Neural progenitor cell (in vitro differentiated cells): ENCODE results near the gene TMEM170A. TPM values are rescaled to one million over a fixed set of nuclear protein-coding genes. Genes with fewer than 3 reads are reported as not detected.

ENCODE experiments used
- DNase-seq: peaks from one replicate; pipeline ENCODE4 v3.0.0-alpha.2; 2016; ENCODE audit warnings: low spot score
- H2AFZ ChIP-seq: fragments of 200-600 bp; sonication (generic); replicated peaks from 2 replicates; pipeline ENCODE4 v1.6.1; 2016; ENCODE audit warnings: antibody characterized with exemption
- H3F3A ChIP-seq: fragments of 200-600 bp; sonication (generic); 2 replicates; pipeline ENCODE4 v1.6.1; 2016; ENCODE audit warnings: antibody characterized with exemption, low read depth
- H3K27ac ChIP-seq: fragments of 200-600 bp; sonication (generic); 2 replicates; pipeline ENCODE4 v1.5.1; 2016; ENCODE audit warnings: mild to moderate bottlenecking
- H3K27me3 ChIP-seq: fragments of 200-600 bp; sonication (generic); 2 replicates; pipeline ENCODE4 v1.6.1; 2016; ENCODE audit warnings: mild to moderate bottlenecking, moderate library complexity
- H3K36me3 ChIP-seq: fragments of 200-600 bp; sonication (generic); 2 replicates; pipeline ENCODE4 v1.5.1; 2016
- H3K4me1 ChIP-seq: fragments of 200-600 bp; sonication (generic); 2 replicates; pipeline ENCODE4 v1.6.1; 2016; ENCODE audit warnings: mixed run types
- H3K4me2 ChIP-seq: fragments of 200-600 bp; sonication (generic); 2 replicates; pipeline ENCODE4 v1.6.1; 2016
- H3K4me3 ChIP-seq: fragments of 200-600 bp; sonication (generic); 2 replicates; pipeline ENCODE4 v1.5.1; 2016
- H3K79me2 ChIP-seq: fragments of 200-600 bp; sonication (generic); 2 replicates; pipeline ENCODE4 v1.6.1; 2016; ENCODE audit warnings: low read depth
- H3K9ac ChIP-seq: fragments of 200-600 bp; sonication (generic); 2 replicates; pipeline ENCODE4 v1.6.1; 2016
- H3K9me3 ChIP-seq: fragments of 200-600 bp; sonication (generic); 2 replicates; pipeline ENCODE4 v1.5.1; 2016; ENCODE audit warnings: low read depth
- H4K20me1 ChIP-seq: fragments of 200-600 bp; sonication (generic); 2 replicates; pipeline ENCODE4 v1.6.1; 2016; ENCODE audit warnings: low read depth
- H3K27ac Mint-ChIP-seq: 3 replicates; pipeline ENCODE4 v1.8.0; 2021; ENCODE audit warnings: mixed read lengths
- H3K27me3 Mint-ChIP-seq: 2 replicates; pipeline ENCODE4 v1.8.0; 2022; ENCODE audit warnings: low read depth, mild to moderate bottlenecking, inconsistent platforms, moderate library complexity, mixed read lengths; ENCODE audit not compliant: insufficient read depth
- H3K36me3 Mint-ChIP-seq: 3 replicates; pipeline ENCODE4 v1.8.0; 2021; ENCODE audit warnings: mixed read lengths
- H3K4me1 Mint-ChIP-seq: 3 replicates; pipeline ENCODE4 v1.8.0; 2021; ENCODE audit warnings: mixed read lengths
- H3K4me3 Mint-ChIP-seq: 3 replicates; pipeline ENCODE4 v1.8.0; 2021; ENCODE audit warnings: mild to moderate bottlenecking, moderate library complexity, mixed read lengths
- H3K9me3 Mint-ChIP-seq: 3 replicates; pipeline ENCODE4 v1.8.0; 2020; ENCODE audit warnings: mixed read lengths
- CTCF ChIP-seq: fragments of 200-600 bp; sonication (generic); IDR thresholded peaks from 2 replicates; pipeline ENCODE4 v1.5.1; 2017; ENCODE audit warnings: antibody characterized with exemption, mild to moderate bottlenecking
- EZH2 ChIP-seq: fragments of 200-600 bp; sonication (generic); IDR thresholded peaks from 2 replicates; pipeline ENCODE4 v1.6.1; 2017; ENCODE audit warnings: antibody characterized with exemption, mild to moderate bottlenecking, moderate library complexity
- EZH2phosphoT487 ChIP-seq: fragments of 200-600 bp; sonication (generic); IDR thresholded peaks from 2 replicates; pipeline ENCODE4 v1.6.1; 2017; ENCODE audit warnings: antibody characterized with exemption
- total RNA-seq: library from RNA; depleted of rRNA; stranded (reverse); fragments of >200 nt; gene quantifications from 2 replicates; pipeline ENCODE4 v1.2.3, GENCODE V29; 2015; ENCODE audit warnings: low replicate concordance

The TMEM170A gene
- total RNA-seq, 1 donor from 2014 or later: 77.0 TPM

GRCh38 chr16:75462806-75463205 is 1.7 kb downstream of the TMEM170A start:
- Mint-ChIP-seq H3K4me1 (peaks cover 36% of the 10 kb centered on the region), H3K4me3 (peak overlapping the region; percentile 99), H3K36me3 (peaks cover 22% of the 10 kb centered on the region), H3K9me3 (peaks cover 2% of the 10 kb centered on the region), H3K27me3 (peaks cover 6% of the 10 kb centered on the region), H3K27ac (peak overlapping the region; percentile 30)
- H3K27ac ChIP-seq: no peak overlapping the region
- peaks cover 26% of the 10 kb centered on the region for H3K4me1 ChIP-seq
- H3K9me3 ChIP-seq: no peaks in the 10 kb centered on the region
- TF ChIP-seq EZH2: no peak
- DNase-seq: no peak
- H3K9ac ChIP-seq: no peak overlapping the region
- peak overlapping the region; percentile 78 for H3K4me2 ChIP-seq
- H3K27me3 ChIP-seq: no peaks in the 10 kb centered on the region
- H3K79me2 ChIP-seq: peaks cover 61% of the 10 kb centered on the region
- no peaks in the 10 kb centered on the region for H3K36me3 ChIP-seq
- H3F3A ChIP-seq: peaks cover 2% of the 10 kb centered on the region
- H3K4me3 ChIP-seq: peak overlapping the region; percentile 21
- H2AFZ ChIP-seq: no peak overlapping the region
- peaks cover 57% of the 10 kb centered on the region for H4K20me1 ChIP-seq

GRCh38 chr16:75461575-75461974 is 2.9 kb downstream of the TMEM170A start:
- Histone ChIP-seq H3K36me3 (no peaks in the 10 kb centered on the region), H3K27ac (no peak overlapping the region), H3K4me1 (peaks cover 38% of the 10 kb centered on the region), H3F3A (peaks cover 11% of the 10 kb centered on the region), H3K27me3 (no peaks in the 10 kb centered on the region), H4K20me1 (peaks cover 70% of the 10 kb centered on the region), H3K4me2 (no peak overlapping the region), H3K9me3 (no peaks in the 10 kb centered on the region), H3K4me3 (no peak overlapping the region), H3K9ac (no peak overlapping the region), H3K79me2 (peaks cover 74% of the 10 kb centered on the region), H2AFZ (no peak overlapping the region)
- TF ChIP-seq EZH2phosphoT487 (no peak), CTCF (no peak), EZH2 (no peak)
- H3K36me3 Mint-ChIP-seq: peaks cover 22% of the 10 kb centered on the region
- no peak overlapping the region for H3K27ac Mint-ChIP-seq
- H3K4me3 Mint-ChIP-seq: no peak overlapping the region
- DNase-seq: no peak
- peaks cover 2% of the 10 kb centered on the region for H3K9me3 Mint-ChIP-seq
- H3K4me1 Mint-ChIP-seq: peaks cover 47% of the 10 kb centered on the region
- H3K27me3 Mint-ChIP-seq: peaks cover 6% of the 10 kb centered on the region

GRCh38 chr16:75460446-75460845 is 4.0 kb downstream of the TMEM170A start:
- no peak overlapping the region for H2AFZ ChIP-seq
- TF ChIP-seq EZH2phosphoT487 (no peak), EZH2 (no peak), CTCF (no peak)
- no peak overlapping the region for H3K27ac Mint-ChIP-seq
- H3K36me3 Mint-ChIP-seq: peaks cover 22% of the 10 kb centered on the region
- peak overlapping the region; percentile 6 for H3K4me3 ChIP-seq
- peaks cover 2% of the 10 kb centered on the region for H3K9me3 Mint-ChIP-seq
- no peak overlapping the region for H3K27ac ChIP-seq
- H3K27me3 Mint-ChIP-seq: peaks cover 6% of the 10 kb centered on the region
- H3K4me3 Mint-ChIP-seq: peak overlapping the region; percentile 6
- no peak overlapping the region for H3K9ac ChIP-seq
- peaks cover 58% of the 10 kb centered on the region for H3K4me1 Mint-ChIP-seq
- H3K4me1 ChIP-seq: peaks cover 48% of the 10 kb centered on the region
- H3F3A ChIP-seq: peaks cover 22% of the 10 kb centered on the region
- peaks cover 83% of the 10 kb centered on the region for H3K79me2 ChIP-seq
- peak overlapping the region; percentile 56 for H3K4me2 ChIP-seq
- H3K27me3 ChIP-seq: no peaks in the 10 kb centered on the region
- peaks cover 81% of the 10 kb centered on the region for H4K20me1 ChIP-seq
- H3K9me3 ChIP-seq: no peaks in the 10 kb centered on the region
- DNase-seq: peak; percentile 56
- H3K36me3 ChIP-seq: no peaks in the 10 kb centered on the region

- Histone ChIP-seq H3K79me2 (peaks cover 90% of the 10 kb centered on the region), H3K27ac (no peak overlapping the region), H3K4me1 (peaks cover 56% of the 10 kb centered on the region), H3K4me2 (peak overlapping the region; percentile 56), H3K36me3 (no peaks in the 10 kb centered on the region), H3F3A (peaks cover 30% of the 10 kb centered on the region), H3K4me3 (no peak overlapping the region), H4K20me1 (peaks cover 88% of the 10 kb centered on the region), H3K9ac (no peak overlapping the region), H3K27me3 (no peaks in the 10 kb centered on the region), H3K9me3 (no peaks in the 10 kb centered on the region), H2AFZ (no peak overlapping the region)
- TF ChIP-seq CTCF (no peak), EZH2phosphoT487 (no peak), EZH2 (no peak)
- H3K9me3 Mint-ChIP-seq: no peaks in the 10 kb centered on the region
- H3K4me1 Mint-ChIP-seq: peaks cover 63% of the 10 kb centered on the region
- no peak for DNase-seq
- peaks cover 2% of the 10 kb centered on the region for H3K27me3 Mint-ChIP-seq
- peak overlapping the region; percentile 12 for H3K4me3 Mint-ChIP-seq
- no peak overlapping the region for H3K27ac Mint-ChIP-seq
- peaks cover 20% of the 10 kb centered on the region for H3K36me3 Mint-ChIP-seq
Observed at GRCh38 chr16:75459691-75460090, 4.8 kb downstream of the TMEM170A start.
